K562 (cell line): ENCODE results near the gene PPM1N. TPM values are rescaled to one million over a fixed set of nuclear protein-coding genes. Genes with fewer than 3 reads are reported as not detected.

Experiments used
- BRF2 ChIP-seq: IDR thresholded peaks from 3 replicates; pipeline ENCODE4 v1.6.1; 2011; ENCODE audit warnings: borderline replicate concordance, mild to moderate bottlenecking; ENCODE audit not compliant: insufficient read length, insufficient read depth
- CBX3 ChIP-seq, 2 experiments: IDR thresholded peaks; 1 replicate in 1 of 2; 2 replicates in 1 of 2; pipeline ENCODE4 v1.6.1; 2012; ENCODE audit warnings: inconsistent platforms in 2 of 2, low read length in 2 of 2, borderline replicate concordance in 1 of 2, control low read depth in 1 of 2
- COPS2 ChIP-seq: fragments of 450-650 bp; conservative IDR thresholded peaks from 2 replicates; pipeline ENCODE4 v1.6.1; 2016; ENCODE audit warnings: mild to moderate bottlenecking, moderate library complexity
- DNMT1 ChIP-seq: fragments of 450-650 bp; IDR thresholded peaks from 2 replicates; pipeline ENCODE4 v1.6.1; 2016; ENCODE audit warnings: antibody characterized with exemption, mild to moderate bottlenecking
- ETV1 ChIP-seq: fragments of 450-650 bp; conservative IDR thresholded peaks from 2 replicates; pipeline ENCODE4 v1.6.1; 2016; ENCODE audit warnings: missing genetic modification characterization, control low read depth, low read depth, missing compliant biosample characterization
- HCFC1 ChIP-seq: IDR thresholded peaks from 2 replicates; pipeline ENCODE4 v1.6.1; 2012; ENCODE audit warnings: low read depth, low read length, improper control_type of control experiment
- ILK ChIP-seq: fragments of 450-650 bp; IDR thresholded peaks from 2 replicates; pipeline ENCODE4 v1.6.1; 2016; ENCODE audit warnings: missing genetic modification characterization, low read depth, mild to moderate bottlenecking, missing compliant biosample characterization, moderate library complexity, borderline replicate concordance
- MYC ChIP-seq, 2 experiments: fragments of 250-450 bp in 1 of 2; sonication (Bioruptor Pico) in 1 of 2; IDR thresholded peaks; 2 replicates each; pipeline versions ENCODE4 v1.5.1 to v1.6.1; 2012 to 2021; ENCODE audit warnings: low read depth in 2 of 2, borderline replicate concordance in 1 of 2, improper control_type of control experiment in 1 of 2, low read length in 1 of 2, mild to moderate bottlenecking in 1 of 2, moderate library complexity in 1 of 2
- MYNN ChIP-seq, 2 experiments: sonication (generic); formaldehyde crosslinking in 1 of 2; IDR thresholded peaks; 2 replicates each; pipeline versions ENCODE4 v1.5.0 to v1.6.1; 2016 to 2020; ENCODE audit warnings: antibody characterized with exemption in 1 of 2, missing genetic modification reagents in 1 of 2
- NFATC3 ChIP-seq: fragments of 450-650 bp; IDR thresholded peaks from 2 replicates; pipeline ENCODE4 v1.6.1; 2017; ENCODE audit warnings: mild to moderate bottlenecking
- NKRF ChIP-seq: fragments of 450-650 bp; IDR thresholded peaks from 2 replicates; pipeline ENCODE4 v1.6.1; 2016; ENCODE audit warnings: borderline replicate concordance
- NR3C1 ChIP-seq: sonication (generic); formaldehyde crosslinking; IDR thresholded peaks from 2 replicates; pipeline ENCODE4 v1.8.1; 2022; ENCODE audit warnings: missing genetic modification reagents
- NUFIP1 ChIP-seq: fragments of 450-650 bp; IDR thresholded peaks from 2 replicates; pipeline ENCODE4 v1.6.1; 2018; ENCODE audit not compliant: partially characterized antibody
- PCBP1 ChIP-seq: fragments of 200-400 bp; formaldehyde crosslinking; IDR thresholded peaks from 2 replicates; pipeline ENCODE4 v1.6.1; 2018; ENCODE audit warnings: mild to moderate bottlenecking, low read depth, low read length; ENCODE audit not compliant: poor library complexity, severe bottlenecking
- POLR2H ChIP-seq: IDR thresholded peaks from 2 replicates; pipeline ENCODE4 v1.6.1; 2016; ENCODE audit warnings: missing genetic modification characterization, low read depth, mild to moderate bottlenecking, control low read depth, missing compliant biosample characterization, moderate library complexity
- PTRF ChIP-seq: fragments of 450-650 bp; IDR thresholded peaks from 2 replicates; pipeline ENCODE4 v1.6.1; 2016; ENCODE audit warnings: mild to moderate bottlenecking, missing genetic modification characterization, missing compliant biosample characterization
- RBM39 ChIP-seq: fragments of 200-400 bp; formaldehyde crosslinking; optimal IDR thresholded peaks from 2 replicates; pipeline ENCODE3; 2018; ENCODE audit warnings: low read depth, low read length
- SMAD4 ChIP-seq: fragments of 250-450 bp; sonication (Bioruptor Pico); conservative IDR thresholded peaks from 2 replicates; pipeline ENCODE4 v1.8.0; 2021; ENCODE audit warnings: inconsistent platforms, mild to moderate bottlenecking, moderate library complexity
- SPI1 ChIP-seq: IDR thresholded peaks from 2 replicates; pipeline ENCODE4 v1.6.1; 2011; ENCODE audit warnings: low read depth, low read length, control low read depth, borderline replicate concordance
- XRCC5 ChIP-seq: fragments of 200-400 bp; formaldehyde crosslinking; IDR thresholded peaks from 2 replicates; pipeline ENCODE4 v1.6.1; 2017; ENCODE audit warnings: low read depth, mild to moderate bottlenecking, low read length
- ZNF12 ChIP-seq: sonication (generic); formaldehyde crosslinking; IDR thresholded peaks from 2 replicates; pipeline ENCODE4 v1.4.0; 2020; ENCODE audit warnings: mild to moderate bottlenecking, missing genetic modification reagents
- ZNF41 ChIP-seq: fragments of 250-450 bp; sonication (Bioruptor Pico); conservative IDR thresholded peaks from 2 replicates; pipeline ENCODE4 v1.4.0; 2020; ENCODE audit warnings: mild to moderate bottlenecking
- ZZZ3 ChIP-seq: fragments of 450-650 bp; IDR thresholded peaks from 2 replicates; pipeline ENCODE4 v1.6.1; 2016; ENCODE audit warnings: antibody characterized with exemption, mild to moderate bottlenecking, moderate library complexity
- polyA plus RNA-seq, 8 experiments: library from polyadenylated mRNA; depleted of rRNA in 4 of 8; stranded (reverse) in 5 of 8; unstranded in 3 of 8; fragments of >200 nt; fragmentation: Nextera tagmentation in 2 of 8; fragmentation: Illumina TruSeq in 1 of 8; extraction: Ambion mirVana in 2 of 8; extraction: Trizol in 1 of 8; gene quantifications; 2 replicates each; pipeline versions ENCODE4 v1.2.1 to v1.2.3, GENCODE V29; 2011 to 2014; ENCODE audit warnings: inconsistent platforms in 1 of 8, missing spikeins in 1 of 8
- total RNA-seq, 7 experiments: library from RNA; depleted of rRNA in 6 of 7; stranded (reverse); fragments of >200 nt in 6 of 7; fragmentation: Illumina TruSeq in 2 of 7; extraction: Trizol in 2 of 7; gene quantifications; 2 replicates each; pipeline versions ENCODE4 v1.2.1 to v1.2.3, GENCODE V29; 2011 to 2021; ENCODE audit warnings: low replicate concordance in 1 of 7
- TF ChIP-seq, protein P1 (sequence below): sonication (generic); formaldehyde crosslinking; IDR thresholded peaks from 2 replicates; pipeline ENCODE4 v1.8.0; 2022; ENCODE audit warnings: mild to moderate bottlenecking, missing genetic modification reagents

The PPM1N gene
- total and polyA plus RNA-seq, 9 of the 15 experiments (the other 6 are each of a cell fraction or from before 2014, with no cell fraction given), result 4.5 to 15.6 (median 8.7) TPM

GRCh38 chr19:45506989-45507871 lies 9.0 kb downstream of the PPM1N start, which contains the start of gene VASP (continued):
- TF ChIP-seq, protein P1, sequence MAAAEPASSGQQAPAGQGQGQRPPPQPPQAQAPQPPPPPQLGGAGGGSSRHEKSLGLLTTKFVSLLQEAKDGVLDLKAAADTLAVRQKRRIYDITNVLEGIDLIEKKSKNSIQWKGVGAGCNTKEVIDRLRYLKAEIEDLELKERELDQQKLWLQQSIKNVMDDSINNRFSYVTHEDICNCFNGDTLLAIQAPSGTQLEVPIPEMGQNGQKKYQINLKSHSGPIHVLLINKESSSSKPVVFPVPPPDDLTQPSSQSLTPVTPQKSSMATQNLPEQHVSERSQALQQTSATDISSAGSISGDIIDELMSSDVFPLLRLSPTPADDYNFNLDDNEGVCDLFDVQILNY (CRISPR knock-in tag), result no peak
- TF ChIP-seq POLR2H (peak; percentile 90), HCFC1 (peak; percentile 72), RBM39 (no peak), PCBP1 (peak; percentile 73), ZZZ3 (no peak), ETV1 (tag) (no peak; the same call in 1 of the 2 replicates), DNMT1 (no peak), ZNF41 (CRISPR knock-in tag) (no peak), NFATC3 (no peak), MYC (IDR thresholded peaks at IDR 0.05; ENCODE audit: low read depth, low read length) (no peak; the same call in 1 of the 2 replicates), MYC (CRISPR knock-in tag; IDR thresholded peaks at IDR 0.05; ENCODE audit: borderline replicate concordance, low read depth) (peak; percentile 79; the same call in 1 of the 2 replicates), BRF2 (no peak), XRCC5 (peak; percentile 80; the same call in 1 of the 2 replicates), PTRF (tag) (no peak), ZNF12 (CRISPR knock-in tag) (no peak), NUFIP1 (no peak), COPS2 (no peak), NKRF (peak; percentile 59), ILK (tag) (no peak), SPI1 (no peak), SMAD4 (no peak), MYNN (IDR thresholded peaks at IDR 0.05) (peak; percentile 43; the same call in 1 of the 2 replicates), MYNN (CRISPR knock-in tag; IDR thresholded peaks at IDR 0.05) (no peak), NR3C1 (no peak), CBX3 (IDR thresholded peaks at IDR 0.05; ENCODE audit: borderline replicate concordance in 1 of 2, low read length in 2 of 2) (peak in 1 of 2 experiments; percentile 42; a peak in 1 of 3 replicates)
